Astrocyte of the hippocampus (primary cell): ENCODE results near the gene ZFAND2B.
A peak's percentile ranks its signal among the peaks of the same experiment; 100 is the strongest.
"Not testable (repeated sequence)": the region's sequence is repeated elsewhere in the genome, so short reads cannot be mapped to it uniquely, and the experiment has no call there.

Experiments used
- DNase-seq: peaks from one replicate; pipeline ENCODE4 v3.0.0; 2011; ENCODE audit warnings: low read depth, low spot score

ZFAND2B gene

DNA sequence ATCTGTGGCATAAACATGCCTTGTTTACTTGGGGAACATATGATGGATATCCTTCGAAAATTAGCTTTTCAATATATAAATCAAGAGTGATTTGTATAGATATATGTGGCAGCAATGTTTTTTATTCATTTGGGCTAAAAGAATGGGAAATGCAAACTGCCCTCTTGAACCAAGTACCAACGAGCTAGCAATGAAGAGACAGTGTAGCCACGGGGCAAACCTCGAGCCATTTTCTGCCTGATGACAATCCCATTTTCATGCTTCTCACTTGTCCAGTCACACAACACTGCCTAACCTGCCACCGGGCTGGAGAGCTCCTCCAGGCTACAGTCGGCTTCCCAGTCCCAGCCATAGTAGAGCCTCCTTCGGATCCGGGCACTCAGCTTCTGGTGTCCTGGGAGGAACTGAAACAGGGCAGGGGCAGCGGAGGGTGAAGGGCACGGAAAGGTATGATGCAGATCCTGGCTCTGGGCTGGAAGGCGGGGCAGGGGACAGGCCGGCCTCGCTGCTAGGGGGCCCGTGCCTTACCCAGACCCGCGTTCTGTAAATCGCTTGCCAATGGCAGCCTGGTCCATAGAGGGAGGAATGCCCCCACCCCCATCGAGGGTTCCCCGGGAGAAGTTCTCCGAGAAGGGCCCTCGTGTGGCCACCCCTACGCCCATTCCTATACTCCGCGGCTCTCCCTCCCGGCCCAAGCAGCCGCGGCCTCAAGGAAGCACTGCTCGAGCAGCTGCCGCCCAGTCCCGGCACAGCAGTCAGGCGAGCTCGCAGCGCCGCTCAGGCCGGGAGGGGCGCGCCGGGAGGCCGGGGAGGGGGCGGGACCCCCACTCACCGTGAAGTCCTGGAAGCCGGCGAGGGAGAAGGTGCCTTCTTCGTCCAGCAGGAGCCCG, 30.4 kb upstream of the ZFAND2B start:
- peak; percentile 73 for DNase-seq

DNA sequence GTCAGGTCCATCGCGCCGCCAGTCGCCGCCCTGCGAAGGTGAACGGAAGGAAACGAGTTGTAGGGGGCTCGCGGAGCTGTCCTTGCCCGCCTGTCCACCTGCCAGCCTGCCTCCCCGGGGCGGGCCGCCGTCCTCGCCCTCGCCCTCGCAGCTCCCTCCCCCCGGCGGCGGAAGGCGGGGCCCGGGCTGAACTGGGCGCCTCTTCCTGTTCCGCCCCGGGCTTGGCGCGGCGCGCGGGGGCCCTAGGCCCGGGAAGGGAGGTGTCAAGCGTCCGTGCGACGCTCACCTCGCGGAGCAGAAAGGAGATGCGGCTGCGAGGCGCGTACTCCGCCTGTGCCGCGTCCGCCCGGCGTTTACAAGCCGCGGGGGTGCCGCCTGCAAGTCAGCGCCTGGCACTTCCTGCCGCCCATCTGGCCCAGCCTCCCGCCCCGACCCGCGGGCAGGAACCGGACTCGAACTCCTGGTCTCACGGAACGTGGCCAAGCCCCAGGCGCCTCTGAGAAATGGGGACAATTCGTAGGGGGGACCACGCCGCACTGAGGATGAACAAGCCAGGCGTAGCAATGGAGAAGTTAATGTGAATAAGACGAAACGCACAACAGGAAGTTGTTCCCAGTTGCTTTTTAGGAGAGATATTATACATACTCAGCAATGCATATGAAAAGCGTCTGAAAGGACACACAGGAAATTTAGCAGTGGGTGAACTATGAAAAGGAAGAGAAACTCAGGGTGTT, 29.6 kb upstream of the ZFAND2B start, which contains the start of gene CNPPD1:
Gene CNPPD1, minus strand, starts transcription at position 108 of the 734 bp plus-strand sequence. Its CDS starts 97 bp downstream, at position 11.
- DNase-seq, result peak; percentile 91

DNA sequence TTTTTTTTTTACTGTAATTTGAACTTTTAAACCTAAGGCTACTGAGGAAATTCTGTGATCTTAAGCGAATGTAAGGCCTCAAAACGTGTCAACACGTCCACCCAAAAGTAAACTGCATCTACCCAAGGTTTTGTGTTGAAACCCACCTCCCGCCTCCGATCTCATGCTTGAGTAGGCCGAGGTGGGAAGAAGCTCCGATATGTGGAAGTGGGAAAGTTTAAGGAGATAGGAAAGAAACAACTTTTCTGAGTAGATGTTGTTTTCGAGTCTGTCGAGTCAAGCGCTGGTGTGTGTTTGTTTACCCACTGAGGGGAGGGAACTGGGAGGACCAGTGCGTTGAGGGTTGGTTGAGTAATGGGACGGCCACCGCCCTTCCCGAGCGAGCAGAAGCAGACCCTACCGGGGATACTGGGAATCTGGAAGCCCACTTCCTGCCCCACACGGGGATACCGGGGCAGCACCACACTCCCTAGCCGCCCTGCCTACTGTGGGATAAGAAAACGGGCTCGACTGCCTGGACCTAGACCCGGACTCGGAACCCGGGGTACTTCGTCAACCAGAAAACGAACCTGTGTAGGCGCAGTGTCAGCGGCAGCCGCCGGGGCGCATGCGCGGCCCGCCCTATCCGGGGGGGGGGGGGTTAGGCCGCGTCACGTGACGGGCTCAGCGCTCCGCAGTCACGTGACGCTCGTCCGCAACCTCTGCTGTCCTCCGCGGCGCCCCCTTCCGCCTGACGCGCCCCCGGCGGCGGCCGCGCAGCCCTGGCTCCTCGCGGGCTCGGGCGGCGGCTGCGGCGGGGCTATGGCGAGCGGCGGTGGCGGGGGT, 28.8 kb upstream of the ZFAND2B start, which contains the start of gene RETREG2:
Gene RETREG2, plus strand, starts transcription at position 724 of the 825 bp plus-strand sequence. Its CDS starts 78 bp downstream, at position 802.
- peak; percentile 98 for DNase-seq

DNA sequence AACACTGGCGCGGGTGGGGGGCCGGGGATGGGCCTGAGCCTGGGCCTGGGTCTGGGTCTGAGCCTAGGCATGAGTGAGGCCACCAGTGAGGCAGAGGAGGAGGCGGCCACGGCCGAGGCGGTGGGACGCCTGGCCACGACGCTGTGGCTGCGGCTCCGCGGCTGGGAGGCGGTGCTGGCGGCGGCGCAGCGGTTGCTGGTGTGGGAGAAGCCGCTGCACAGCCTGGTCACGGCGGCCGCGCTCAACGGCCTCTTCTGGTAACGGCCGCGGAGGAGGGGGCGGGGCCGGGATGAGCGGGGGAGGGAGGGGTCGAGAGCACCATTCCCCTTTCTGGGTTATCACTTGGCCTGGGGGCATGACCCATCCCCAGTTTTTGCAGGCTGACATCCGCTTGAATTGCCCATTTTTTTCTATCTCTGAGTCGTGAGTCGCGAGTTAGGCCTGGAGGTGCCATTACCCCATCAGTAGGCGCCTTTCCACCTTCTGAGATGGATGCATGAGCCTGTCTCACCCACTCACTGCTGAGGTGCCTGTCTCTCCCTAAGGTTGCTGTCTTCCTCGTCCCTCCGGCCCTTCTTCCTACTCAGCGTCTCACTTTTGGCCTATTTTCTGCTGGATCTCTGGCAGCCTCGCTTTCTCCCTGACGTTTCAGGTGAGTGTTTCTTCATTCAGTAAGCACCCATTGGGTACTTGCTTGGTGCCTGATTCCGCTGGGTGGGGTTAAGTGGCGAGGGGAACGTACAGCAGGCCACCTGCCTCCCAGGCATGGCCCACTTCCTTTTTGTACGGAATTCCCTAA, 28.0 kb upstream of the ZFAND2B start:
- peak; percentile 13 for DNase-seq

DNA sequence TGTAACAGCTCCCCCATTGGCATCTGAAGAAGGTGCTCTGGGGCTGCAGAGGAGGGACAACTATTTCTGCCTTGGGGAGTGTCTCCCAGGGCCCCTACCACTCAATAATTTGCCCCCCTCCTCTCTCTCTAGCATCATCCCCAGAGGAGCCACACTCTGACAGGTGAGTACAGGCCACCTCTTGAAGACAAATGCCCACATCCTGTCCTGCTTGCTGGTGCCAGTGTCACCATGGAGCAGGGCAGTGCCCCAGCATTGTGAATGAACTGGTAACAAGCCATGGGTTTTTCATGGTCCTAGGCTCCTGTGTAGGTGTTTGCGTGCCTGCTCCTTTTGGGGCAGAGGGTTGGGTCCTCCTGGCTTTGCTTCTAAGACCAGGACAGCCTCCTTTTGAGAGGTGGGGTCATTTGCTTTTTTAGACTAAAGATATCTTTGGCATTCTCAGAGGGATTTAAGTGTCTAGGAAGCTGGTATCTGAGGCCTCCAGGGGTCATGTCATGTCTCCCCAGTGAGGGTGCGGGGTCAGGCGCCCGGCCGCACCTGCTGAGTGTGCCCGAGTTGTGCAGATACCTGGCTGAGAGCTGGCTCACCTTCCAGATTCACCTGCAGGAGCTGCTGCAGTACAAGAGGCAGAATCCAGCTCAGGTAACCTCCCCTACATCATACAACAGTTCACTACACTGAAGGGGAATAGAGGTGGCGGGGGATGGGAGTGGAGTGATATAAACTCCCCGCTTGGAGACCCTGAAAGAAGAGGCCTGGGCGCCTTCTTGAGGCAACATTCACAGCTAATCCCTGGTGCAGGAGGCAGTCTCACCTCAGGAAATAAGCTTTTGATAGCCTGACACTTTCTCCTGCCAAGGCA, 26.7 kb upstream of the ZFAND2B start:
- no peak for DNase-seq

DNA sequence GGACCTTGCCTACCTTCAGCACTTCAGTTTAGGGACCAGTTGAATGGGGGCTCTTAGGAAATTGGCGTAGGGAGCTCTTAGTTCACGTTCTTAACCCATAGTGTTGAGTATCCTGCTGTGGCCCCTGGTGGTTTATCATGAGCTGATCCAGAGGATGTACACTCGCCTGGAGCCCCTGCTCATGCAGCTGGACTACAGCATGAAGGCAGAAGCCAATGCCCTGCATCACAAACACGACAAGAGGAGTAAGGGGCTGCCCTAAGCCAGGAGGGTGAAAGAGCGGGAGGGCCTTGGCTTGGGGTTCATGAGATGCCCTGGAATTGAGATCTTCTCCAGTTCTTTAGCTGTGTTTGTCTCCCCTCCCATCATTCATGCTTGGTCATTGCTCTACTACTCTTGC, 25.6 kb upstream of the ZFAND2B start:
- DNase-seq, result no peak

DNA sequence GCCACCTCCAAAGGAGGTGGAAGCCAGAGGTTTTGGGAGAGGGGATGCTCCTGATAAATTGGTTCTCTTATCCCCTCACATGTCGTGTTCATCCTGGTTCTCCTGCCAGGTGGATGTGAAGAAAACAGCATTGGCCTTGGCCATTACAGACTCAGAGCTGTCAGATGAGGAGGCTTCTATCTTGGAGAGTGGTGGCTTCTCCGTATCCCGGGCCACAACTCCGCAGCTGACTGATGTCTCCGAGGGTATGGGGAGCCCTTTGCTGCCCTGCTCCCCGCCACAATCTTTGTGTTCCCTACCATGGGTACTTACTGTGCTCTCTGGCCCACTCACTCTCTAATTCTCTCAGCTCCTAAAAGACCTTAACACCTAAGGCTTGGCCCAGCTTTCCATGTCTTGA, 25.1 kb upstream of the ZFAND2B start:
- DNase-seq, result no peak

DNA sequence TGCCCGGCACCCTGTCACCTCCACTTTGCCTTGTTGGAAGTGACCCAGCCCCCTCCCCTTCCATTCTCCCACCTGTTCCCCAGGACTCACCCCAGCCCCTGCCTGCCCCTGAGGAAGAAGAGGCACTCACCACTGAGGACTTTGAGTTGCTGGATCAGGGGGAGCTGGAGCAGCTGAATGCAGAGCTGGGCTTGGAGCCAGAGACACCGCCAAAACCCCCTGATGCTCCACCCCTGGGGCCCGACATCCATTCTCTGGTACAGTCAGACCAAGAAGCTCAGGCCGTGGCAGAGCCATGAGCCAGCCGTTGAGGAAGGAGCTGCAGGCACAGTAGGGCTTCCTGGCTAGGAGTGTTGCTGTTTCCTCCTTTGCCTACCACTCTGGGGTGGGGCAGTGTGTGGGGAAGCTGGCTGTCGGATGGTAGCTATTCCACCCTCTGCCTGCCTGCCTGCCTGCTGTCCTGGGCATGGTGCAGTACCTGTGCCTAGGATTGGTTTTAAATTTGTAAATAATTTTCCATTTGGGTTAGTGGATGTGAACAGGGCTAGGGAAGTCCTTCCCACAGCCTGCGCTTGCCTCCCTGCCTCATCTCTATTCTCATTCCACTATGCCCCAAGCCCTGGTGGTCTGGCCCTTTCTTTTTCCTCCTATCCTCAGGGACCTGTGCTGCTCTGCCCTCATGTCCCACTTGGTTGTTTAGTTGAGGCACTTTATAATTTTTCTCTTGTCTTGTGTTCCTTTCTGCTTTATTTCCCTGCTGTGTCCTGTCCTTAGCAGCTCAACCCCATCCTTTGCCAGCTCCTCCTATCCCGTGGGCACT, 24.0 kb upstream of the ZFAND2B start:
- no peak for DNase-seq

DNA sequence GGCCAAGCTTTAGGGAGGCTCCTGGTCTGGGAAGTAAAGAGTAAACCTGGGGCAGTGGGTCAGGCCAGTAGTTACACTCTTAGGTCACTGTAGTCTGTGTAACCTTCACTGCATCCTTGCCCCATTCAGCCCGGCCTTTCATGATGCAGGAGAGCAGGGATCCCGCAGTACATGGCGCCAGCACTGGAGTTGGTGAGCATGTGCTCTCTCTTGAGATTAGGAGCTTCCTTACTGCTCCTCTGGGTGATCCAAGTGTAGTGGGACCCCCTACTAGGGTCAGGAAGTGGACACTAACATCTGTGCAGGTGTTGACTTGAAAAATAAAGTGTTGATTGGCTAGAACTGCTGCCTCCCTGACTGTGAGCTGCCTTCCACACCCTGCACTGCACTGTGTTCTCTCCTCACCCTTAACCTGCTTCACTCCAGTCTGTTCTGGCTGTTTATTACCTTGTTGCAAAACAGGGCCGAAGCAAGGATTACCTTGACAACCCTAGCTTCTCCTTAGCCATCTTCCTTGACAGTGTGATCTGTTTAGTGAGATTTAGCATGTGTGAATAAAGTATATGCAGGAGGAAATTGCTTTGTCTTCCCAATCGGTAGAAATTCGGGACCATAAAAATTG, 23.3 kb upstream of the ZFAND2B start:
- DNase-seq, result no peak

DNA sequence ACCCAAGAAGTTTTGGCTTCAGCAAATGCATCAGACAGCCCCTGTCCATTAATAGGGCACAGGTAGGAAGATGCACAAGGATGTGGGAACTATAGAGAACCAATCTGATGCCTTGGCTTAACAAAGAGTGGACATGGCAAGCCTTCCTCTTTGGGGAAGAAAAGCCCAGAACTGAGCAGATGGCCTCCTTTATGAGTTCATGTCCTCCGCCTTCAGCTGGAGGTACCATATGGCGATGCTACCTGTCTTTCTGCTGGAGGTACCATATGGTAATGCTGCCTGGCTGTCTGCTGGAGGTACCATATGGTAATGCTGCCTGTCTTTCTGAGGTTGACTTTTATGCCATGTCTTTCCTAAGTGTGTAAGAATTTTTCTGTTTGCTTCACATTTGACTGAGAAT, 22.5 kb upstream of the ZFAND2B start:
- DNase-seq, result no peak

DNA sequence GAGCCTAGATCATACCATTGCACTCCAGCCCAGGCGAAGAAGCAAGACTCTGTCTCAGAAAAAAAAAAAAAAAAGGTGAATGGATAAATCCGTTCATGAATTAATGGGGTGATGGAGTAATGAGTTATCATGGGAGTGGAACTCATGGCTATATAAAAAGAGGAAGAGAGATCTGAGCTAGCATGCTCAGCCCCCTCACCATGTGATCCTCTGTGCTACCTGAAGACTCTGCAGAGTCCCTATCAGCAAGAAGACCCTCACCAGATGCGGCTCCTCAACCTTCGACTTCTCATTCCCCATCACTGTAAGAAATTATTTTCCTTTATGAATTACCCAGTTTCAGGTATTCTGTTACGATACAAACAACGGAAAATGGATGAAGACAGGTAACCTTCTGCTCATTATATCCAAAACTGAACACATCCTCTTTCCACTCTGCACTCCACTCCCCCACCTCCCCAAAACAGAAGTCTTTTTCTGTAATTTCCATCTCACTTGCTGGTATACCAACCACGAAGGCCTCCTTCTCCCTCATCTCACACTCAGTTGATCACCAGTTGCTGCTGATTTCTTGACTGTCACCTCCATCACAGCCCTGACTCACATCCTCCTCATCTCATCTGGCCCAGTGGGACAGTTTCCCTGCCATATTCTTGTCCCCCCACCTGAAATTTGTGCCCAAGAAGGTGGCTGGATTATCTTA, 19.7 kb upstream of the ZFAND2B start:
- DNase-seq, result no peak

DNA sequence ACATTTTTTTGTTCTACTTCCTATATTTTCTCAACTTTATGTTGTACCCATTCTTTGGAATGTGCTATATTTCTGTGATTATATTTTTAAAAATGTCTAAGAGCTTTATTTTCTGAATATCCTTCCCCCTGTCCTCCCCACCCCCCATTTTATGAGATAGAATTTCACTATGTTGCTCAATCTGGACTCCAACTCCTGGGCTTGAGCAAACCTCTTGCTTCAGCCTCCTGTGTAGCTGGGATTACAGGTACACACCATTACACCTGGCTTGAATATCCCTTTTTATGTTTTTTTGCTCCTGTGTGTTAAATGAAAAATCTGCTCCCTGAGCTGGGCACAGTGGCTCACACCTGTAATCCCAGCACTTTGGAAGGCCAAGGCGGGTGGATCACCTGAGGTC, 9.2 kb upstream of the ZFAND2B start:
- DNase-seq, result no peak

DNA sequence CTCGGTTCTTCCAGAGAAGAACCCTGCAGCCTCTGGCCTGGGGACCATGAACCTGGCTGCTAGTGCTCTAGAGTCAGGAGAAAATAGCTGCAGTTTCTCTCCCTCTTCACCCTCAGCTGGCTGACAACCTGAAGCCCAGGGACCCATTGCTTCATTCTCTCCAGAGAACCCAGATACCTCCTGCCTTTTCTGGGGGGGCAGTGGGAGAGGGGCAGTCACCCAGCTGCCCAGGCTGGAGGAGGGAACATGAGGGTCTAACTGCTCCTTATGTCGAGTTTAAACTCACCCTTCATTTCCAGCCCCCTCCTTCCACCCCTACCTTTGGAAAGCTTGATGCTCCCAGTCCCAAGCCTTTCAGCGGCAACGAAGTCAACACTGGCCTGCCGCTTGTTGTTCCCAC, 7.6 kb upstream of the ZFAND2B start:
- no peak for DNase-seq

DNA sequence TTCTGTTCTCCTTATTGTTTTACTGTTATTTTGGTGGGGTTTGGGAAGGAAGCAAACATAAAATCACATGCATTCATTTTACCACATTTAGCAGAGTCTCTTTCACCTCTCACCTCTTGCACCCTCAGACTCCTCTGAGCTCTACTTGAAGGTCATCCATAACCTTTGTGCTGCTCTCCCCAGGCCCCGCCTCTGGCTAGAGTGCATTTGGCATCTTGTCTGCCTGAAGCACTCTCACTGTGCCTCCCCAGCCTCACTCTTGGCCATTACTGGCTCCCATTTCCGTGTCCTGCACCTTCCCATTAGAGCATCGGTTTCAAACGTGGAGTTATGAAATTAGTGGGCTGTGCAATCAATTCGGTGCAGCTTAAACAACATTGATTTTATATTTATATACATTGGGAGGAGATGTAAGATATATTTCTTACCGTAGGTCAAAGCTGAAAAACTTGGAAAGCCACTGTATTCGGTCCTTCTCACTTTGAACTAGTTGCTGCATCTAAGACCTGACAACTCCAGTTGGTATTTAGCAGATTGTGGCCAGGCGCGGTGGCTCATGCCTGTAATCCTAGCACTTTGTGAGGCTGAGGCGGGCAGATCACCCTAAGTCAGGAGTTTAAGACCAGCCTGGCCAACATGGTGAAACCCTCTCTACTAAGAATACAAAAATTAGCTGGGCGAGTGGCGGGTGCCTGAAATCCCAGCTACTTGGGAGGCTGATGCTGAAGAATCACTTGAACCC, 6.9 kb upstream of the ZFAND2B start:
- DNase-seq, result no peak

DNA sequence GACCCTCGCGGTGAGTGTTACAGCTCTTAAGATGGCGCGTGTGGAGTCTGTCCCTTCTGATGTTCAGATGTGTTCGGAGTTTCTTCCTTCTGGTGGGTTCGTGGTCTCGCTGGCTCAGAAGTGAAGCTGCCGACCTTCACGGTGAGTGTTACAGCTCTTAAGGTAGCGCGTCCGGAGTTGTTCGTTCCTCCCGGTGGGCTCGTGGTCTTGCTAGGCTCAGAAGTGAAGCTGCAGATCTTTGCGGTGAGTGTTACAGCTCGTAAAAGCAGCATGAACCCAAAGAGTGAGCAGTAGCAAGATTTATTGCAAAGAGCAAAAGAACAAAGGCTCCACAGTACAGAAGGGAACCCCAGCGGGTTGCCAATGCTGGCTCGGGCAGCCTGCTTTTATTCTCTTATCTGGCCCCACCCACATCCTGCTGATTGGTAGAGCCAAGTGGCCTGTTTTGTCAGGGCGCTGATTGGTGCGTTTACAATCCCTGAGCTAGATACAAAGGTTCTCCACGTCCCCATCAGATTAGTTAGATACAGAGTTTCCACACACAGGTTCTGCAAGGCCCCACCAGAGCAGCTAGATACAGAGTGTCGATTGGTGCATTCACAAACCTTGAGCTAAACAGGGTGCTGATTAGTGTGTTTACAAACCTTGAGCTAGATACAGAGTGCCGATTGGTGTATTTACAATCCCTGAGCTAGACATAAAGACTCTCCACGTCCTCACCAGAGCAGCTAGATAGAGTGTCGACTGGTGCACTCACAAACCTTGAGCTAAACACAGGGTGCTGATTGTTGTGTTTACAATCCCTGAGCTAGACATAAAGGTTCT, 5.9 kb upstream of the ZFAND2B start:
- not testable (repeated sequence) for DNase-seq

DNA sequence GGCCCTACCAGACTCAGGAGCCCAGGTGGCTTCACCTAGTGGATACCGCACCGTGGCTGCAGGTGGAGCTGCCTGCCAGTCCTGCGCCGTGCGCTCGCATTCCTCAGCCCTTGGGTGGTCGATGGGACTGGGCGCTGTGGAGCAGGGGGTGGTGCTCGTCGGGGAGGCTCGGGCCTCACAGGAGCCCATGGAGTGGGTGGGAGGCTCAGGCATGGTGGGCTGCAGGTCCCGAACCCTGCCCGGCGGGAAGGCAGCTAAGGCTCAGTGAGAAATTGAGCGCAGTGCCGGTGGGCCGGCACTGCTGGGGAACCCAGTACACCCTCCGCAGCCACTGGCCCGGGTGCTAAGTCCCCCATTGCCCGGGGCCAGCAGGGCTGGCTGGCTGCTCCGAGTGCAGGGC, 5.3 kb upstream of the ZFAND2B start:
- DNase-seq, result not testable (repeated sequence)
